Measurements from ENCODE around the gene CHCHD1.

GRCh38 chr10:73791871-73792400 lies 10.1 kb downstream of the CHCHD1 start:
- no peak for TF ChIP-seq POLR2AphosphoS5 (IDR thresholded peaks at IDR 0.05; ENCODE audit: borderline replicate concordance, low read depth, low read length)
- TF ChIP-seq EZH2 (IDR thresholded peaks at IDR 0.05), result no peak
- TF ChIP-seq FOXP2 (optimal IDR thresholded peaks at IDR 0.05; ENCODE audit: control extremely low read depth, extremely low read length, insufficient read depth), result no peak
